C4-2B (cell line): Measurements from ENCODE around the gene STK38L.

Source experiments
- H3K27ac ChIP-seq: fragments of 450-650 bp; 2 replicates; pipeline ENCODE4 v1.5.1; 2017
- CTCF ChIP-seq: fragments of 450-650 bp; conservative IDR thresholded peaks from 2 replicates; pipeline ENCODE4 v1.5.1; 2017; ENCODE audit warnings: mild to moderate bottlenecking
- ZFX ChIP-seq: fragments of 450-650 bp; IDR thresholded peaks from 2 replicates; pipeline ENCODE4 v1.6.1; 2017

STK38L gene

GRCh38 chr12:27309293-27309994, 65.4 kb downstream of the STK38L start:
- H3K27ac ChIP-seq = no peak overlapping the region
- TF ChIP-seq ZFX = no peak
- TF ChIP-seq CTCF = no peak

GRCh38 chr12:27309995-27310315, 65.9 kb downstream of the STK38L start:
- TF ChIP-seq CTCF (no peak), ZFX (no peak)
- no peak overlapping the region for H3K27ac ChIP-seq

GRCh38 chr12:27316947-27317346, 72.9 kb downstream of the STK38L start:
- no peak overlapping the region for H3K27ac ChIP-seq
- no peak for TF ChIP-seq CTCF
- no peak for TF ChIP-seq ZFX

- no peak for TF ChIP-seq ZFX
- no peak for TF ChIP-seq CTCF
- no peak overlapping the region for H3K27ac ChIP-seq
Measured at GRCh38 chr12:27319409-27319808, 75.3 kb downstream of the STK38L start.

- TF ChIP-seq ZFX (no peak), CTCF (no peak)
Measured at GRCh38 chr12:27319848-27320247, 75.8 kb downstream of the STK38L start.

GRCh38 chr12:27324530-27324929, 80.4 kb downstream of the STK38L start:
- TF ChIP-seq CTCF = no peak

More at GRCh38 chr12:27319848-27320247, 75.8 kb downstream of the STK38L start:
- no peak overlapping the region for H3K27ac ChIP-seq

GRCh38 chr12:27330846-27331245, 86.8 kb downstream of the STK38L start:
- TF ChIP-seq ZFX (no peak), CTCF (no peak)
- no peak overlapping the region for H3K27ac ChIP-seq

More at GRCh38 chr12:27324530-27324929, 80.4 kb downstream of the STK38L start:
- no peak overlapping the region for H3K27ac ChIP-seq
